Measurements from ENCODE around the gene DESI1.

DESI1 gene

DNA sequence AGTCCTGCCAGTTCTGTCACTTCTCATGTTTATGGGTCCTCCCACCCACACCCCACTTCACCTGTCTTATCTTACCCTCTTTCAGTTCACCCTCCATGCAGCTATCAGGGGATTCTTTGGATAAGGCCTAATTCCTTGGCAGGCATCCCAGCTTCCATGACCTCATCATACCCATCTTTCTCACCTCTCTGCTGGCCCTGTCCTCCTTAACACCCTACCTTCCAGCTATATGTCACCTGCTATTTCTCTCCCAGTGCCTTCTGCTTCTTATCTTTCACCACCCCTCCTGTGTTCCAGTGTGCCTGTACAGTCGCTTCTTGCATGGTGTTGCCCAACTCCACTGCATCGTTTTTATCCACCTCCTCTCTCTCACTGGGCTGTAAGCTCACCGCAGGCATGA, 39.6 kb upstream of the DESI1 start:
- no peak overlapping the region for H3K4me2 ChIP-seq (ENCODE audit: low read depth, low read length)
- no peaks in the 10 kb centered on the region for H3K9me3 ChIP-seq (replicated peaks; ENCODE audit: insufficient read depth, low read length)
- no peaks in the 10 kb centered on the region for H3K4me1 ChIP-seq (ENCODE audit: low read length)
- peaks cover 19% of the 10 kb centered on the region for H3K36me3 ChIP-seq (replicated peaks; ENCODE audit: insufficient read depth, low read length)
- no peaks in the 10 kb centered on the region for H4K20me1 ChIP-seq (ENCODE audit: insufficient read depth, low read length)
- peaks cover 25% of the 10 kb centered on the region for H3F3A ChIP-seq (ENCODE audit: insufficient read depth, low read length)
- TF ChIP-seq EZH2phosphoT487 (IDR thresholded peaks at IDR 0.05; ENCODE audit: low read length) (no peak), EZH2 (optimal IDR thresholded peaks at IDR 0.05; ENCODE audit: low read depth, low read length) (no peak)
- TF ChIP-seq, protein P1, sequence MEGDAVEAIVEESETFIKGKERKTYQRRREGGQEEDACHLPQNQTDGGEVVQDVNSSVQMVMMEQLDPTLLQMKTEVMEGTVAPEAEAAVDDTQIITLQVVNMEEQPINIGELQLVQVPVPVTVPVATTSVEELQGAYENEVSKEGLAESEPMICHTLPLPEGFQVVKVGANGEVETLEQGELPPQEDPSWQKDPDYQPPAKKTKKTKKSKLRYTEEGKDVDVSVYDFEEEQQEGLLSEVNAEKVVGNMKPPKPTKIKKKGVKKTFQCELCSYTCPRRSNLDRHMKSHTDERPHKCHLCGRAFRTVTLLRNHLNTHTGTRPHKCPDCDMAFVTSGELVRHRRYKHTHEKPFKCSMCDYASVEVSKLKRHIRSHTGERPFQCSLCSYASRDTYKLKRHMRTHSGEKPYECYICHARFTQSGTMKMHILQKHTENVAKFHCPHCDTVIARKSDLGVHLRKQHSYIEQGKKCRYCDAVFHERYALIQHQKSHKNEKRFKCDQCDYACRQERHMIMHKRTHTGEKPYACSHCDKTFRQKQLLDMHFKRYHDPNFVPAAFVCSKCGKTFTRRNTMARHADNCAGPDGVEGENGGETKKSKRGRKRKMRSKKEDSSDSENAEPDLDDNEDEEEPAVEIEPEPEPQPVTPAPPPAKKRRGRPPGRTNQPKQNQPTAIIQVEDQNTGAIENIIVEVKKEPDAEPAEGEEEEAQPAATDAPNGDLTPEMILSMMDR (IDR thresholded peaks at IDR 0.05; ENCODE audit: low read length): no peak
- H2AFZ ChIP-seq (ENCODE audit: low read length): no peak overlapping the region
- no peak overlapping the region for H3K27ac ChIP-seq (ENCODE audit: low read length)
- no peaks in the 10 kb centered on the region for H3K27me3 ChIP-seq (replicated peaks; ENCODE audit: insufficient read depth, low read length)
- peaks cover 28% of the 10 kb centered on the region for H3K79me2 ChIP-seq (ENCODE audit: low read length)
- no peak overlapping the region for H3K9ac ChIP-seq (ENCODE audit: low read length)
- H3K4me3 ChIP-seq (ENCODE audit: low read length): no peak overlapping the region
- no peak for DNase-seq
- no peaks in the 10 kb centered on the region for H3K9me2 ChIP-seq (replicated peaks; ENCODE audit: insufficient read depth, low read length)

DNA sequence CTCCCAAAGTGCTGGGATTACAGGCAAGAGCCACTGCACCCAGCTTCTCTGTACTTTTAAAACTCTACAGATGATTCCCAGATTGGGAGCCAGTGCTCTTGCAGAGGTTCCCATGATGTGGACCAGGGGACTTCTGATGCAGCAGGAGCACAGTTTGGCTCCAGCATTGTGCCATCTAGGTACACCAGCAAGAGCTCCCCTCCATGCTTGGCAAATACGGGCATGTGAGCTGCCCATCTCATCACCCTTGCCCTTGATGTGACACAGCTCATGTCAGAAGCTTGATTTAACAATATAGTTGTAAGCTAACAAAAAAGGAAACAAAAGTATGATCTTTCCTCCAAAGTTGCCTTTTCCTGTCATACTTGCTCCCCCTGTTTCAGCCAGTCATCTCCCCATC, 39.1 kb upstream of the DESI1 start:
- Histone ChIP-seq H3F3A (ENCODE audit: insufficient read depth, low read length) (peaks cover 22% of the 10 kb centered on the region), H3K9me2 (replicated peaks; ENCODE audit: insufficient read depth, low read length) (no peaks in the 10 kb centered on the region), H3K4me2 (ENCODE audit: low read depth, low read length) (no peak overlapping the region), H2AFZ (ENCODE audit: low read length) (no peak overlapping the region), H3K79me2 (ENCODE audit: low read length) (peaks cover 33% of the 10 kb centered on the region), H3K36me3 (replicated peaks; ENCODE audit: insufficient read depth, low read length) (peaks cover 22% of the 10 kb centered on the region), H3K4me1 (ENCODE audit: low read length) (peaks cover 2% of the 10 kb centered on the region; the same call in 1 of the 2 replicates), H3K27ac (ENCODE audit: low read length) (no peak overlapping the region), H3K4me3 (ENCODE audit: low read length) (no peak overlapping the region), H4K20me1 (ENCODE audit: insufficient read depth, low read length) (no peaks in the 10 kb centered on the region), H3K9me3 (replicated peaks; ENCODE audit: insufficient read depth, low read length) (no peaks in the 10 kb centered on the region), H3K9ac (ENCODE audit: low read length) (no peak overlapping the region), H3K27me3 (replicated peaks; ENCODE audit: insufficient read depth, low read length) (no peaks in the 10 kb centered on the region)
- DNase-seq: no peak
- TF ChIP-seq EZH2 (optimal IDR thresholded peaks at IDR 0.05; ENCODE audit: low read depth, low read length): no peak
- no peak for TF ChIP-seq EZH2phosphoT487 (IDR thresholded peaks at IDR 0.05; ENCODE audit: low read length)
- TF ChIP-seq, protein P1 (IDR thresholded peaks at IDR 0.05; ENCODE audit: low read length): no peak

DNA sequence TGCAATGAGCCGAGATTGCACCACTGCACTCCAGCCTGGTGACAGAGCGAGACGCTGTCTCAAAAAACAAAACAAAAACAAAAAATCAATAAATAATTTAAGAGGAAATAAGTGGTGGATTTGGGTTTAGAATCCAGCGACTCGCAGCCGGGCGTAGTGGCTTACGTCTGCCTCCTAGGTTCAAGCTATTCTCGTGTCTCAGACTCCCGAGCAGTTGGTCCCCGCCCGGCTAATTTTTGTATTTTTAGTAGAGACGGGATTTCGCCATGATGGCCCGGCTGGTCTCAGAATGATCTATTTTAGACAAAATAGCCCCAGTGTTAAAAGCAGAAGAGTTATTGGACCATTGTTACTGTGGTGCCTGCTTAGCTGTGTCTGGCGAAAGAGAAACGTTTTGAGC, 38.0 kb upstream of the DESI1 start:
- no peak overlapping the region for H3K9ac ChIP-seq (ENCODE audit: low read length)
- no peaks in the 10 kb centered on the region for H3K9me3 ChIP-seq (replicated peaks; ENCODE audit: insufficient read depth, low read length)
- peaks cover 23% of the 10 kb centered on the region for H3K36me3 ChIP-seq (replicated peaks; ENCODE audit: insufficient read depth, low read length)
- H3K4me3 ChIP-seq (ENCODE audit: low read length): no peak overlapping the region
- TF ChIP-seq EZH2 (optimal IDR thresholded peaks at IDR 0.05; ENCODE audit: low read depth, low read length) (no peak), EZH2phosphoT487 (IDR thresholded peaks at IDR 0.05; ENCODE audit: low read length) (no peak)
- TF ChIP-seq, protein P1 (IDR thresholded peaks at IDR 0.05; ENCODE audit: low read length): no peak
- no peak overlapping the region for H3K27ac ChIP-seq (ENCODE audit: low read length)
- no peaks in the 10 kb centered on the region for H4K20me1 ChIP-seq (ENCODE audit: insufficient read depth, low read length)
- H2AFZ ChIP-seq (ENCODE audit: low read length): no peak overlapping the region
- no peaks in the 10 kb centered on the region for H3K27me3 ChIP-seq (replicated peaks; ENCODE audit: insufficient read depth, low read length)
- peaks cover 21% of the 10 kb centered on the region for H3F3A ChIP-seq (ENCODE audit: insufficient read depth, low read length)
- no peak overlapping the region for H3K4me2 ChIP-seq (ENCODE audit: low read depth, low read length)
- H3K4me1 ChIP-seq (ENCODE audit: low read length): peaks cover 13% of the 10 kb centered on the region
- peaks cover 38% of the 10 kb centered on the region for H3K79me2 ChIP-seq (ENCODE audit: low read length)
- H3K9me2 ChIP-seq (replicated peaks; ENCODE audit: insufficient read depth, low read length): no peaks in the 10 kb centered on the region
- DNase-seq: no peak
